OCI-LY1 (cell line): ENCODE measurements around the gene RHOU.

Experiments used
- CTCF ChIP-seq: fragments of 200-600 bp; sonication (generic), shearing (Covaris generic); IDR thresholded peaks from 2 replicates; pipeline ENCODE4 v1.5.1; 2017; ENCODE audit warnings: mild to moderate bottlenecking, antibody characterized with exemption, low read length, moderate library complexity, mixed read lengths
- EZH2 ChIP-seq: fragments of 200-600 bp; sonication (generic), shearing (Covaris generic); IDR thresholded peaks from 2 replicates; pipeline ENCODE4 v1.8.0; 2017; ENCODE audit warnings: borderline replicate concordance, mixed run types, mild to moderate bottlenecking, antibody characterized with exemption, low read length, moderate library complexity, mixed read lengths

DNA sequence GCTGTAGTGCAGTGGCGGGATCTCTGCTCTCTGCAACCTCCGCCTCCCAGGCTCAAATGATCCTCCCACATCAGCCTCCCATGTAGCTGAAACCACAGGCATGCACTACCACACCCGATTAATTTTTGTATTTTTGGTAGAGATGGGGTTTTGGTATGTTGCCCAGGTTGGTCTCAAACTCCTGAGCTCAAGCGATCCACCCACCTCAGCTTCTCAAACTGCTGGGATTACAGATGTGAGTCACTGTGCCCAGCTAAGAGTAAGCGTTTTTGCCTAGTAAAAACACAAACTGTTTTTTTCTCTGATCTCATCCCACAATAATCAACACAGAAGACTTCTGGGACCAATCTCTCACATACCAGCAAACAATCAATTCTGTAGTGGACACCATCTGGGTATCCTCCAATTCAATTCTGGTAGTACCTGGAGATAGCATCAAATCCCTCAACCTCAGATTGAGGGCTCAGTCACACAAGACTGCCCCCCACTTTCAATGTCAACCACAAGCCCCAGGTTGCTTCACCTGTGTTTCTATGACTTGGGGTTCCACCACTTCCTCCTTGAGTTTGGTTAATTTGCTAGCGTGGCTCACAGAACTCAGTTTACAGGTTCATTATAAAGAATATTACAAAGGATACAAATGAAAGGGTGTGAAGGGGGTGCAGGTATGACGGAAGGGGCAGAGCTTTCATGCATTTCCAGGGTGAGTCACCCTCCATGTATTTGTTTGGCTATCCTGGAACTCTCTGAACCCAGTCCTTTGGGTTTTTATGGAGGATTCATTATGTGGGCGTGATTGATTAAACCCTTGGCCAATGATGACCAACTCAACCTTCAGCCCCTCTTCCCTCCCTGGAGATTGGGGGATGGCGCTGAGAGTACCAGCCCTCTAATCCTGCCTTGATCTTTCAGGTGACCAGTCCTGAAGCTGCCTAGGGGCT is 40.0 kb upstream of the RHOU start:
- TF ChIP-seq CTCF, result no peak
- TF ChIP-seq EZH2, result no peak
